ELR (cell line): ENCODE measurements around the gene MRPL24.

ENCODE experiments used
- DNase-seq: peaks from one replicate; pipeline ENCODE4 v3.0.0-alpha.2; 2015; ENCODE audit warnings: low read depth

MRPL24 gene

GRCh38 chr1:156692441-156692924, 48.4 kb downstream of the MRPL24 start:
- no peak for DNase-seq

DNA sequence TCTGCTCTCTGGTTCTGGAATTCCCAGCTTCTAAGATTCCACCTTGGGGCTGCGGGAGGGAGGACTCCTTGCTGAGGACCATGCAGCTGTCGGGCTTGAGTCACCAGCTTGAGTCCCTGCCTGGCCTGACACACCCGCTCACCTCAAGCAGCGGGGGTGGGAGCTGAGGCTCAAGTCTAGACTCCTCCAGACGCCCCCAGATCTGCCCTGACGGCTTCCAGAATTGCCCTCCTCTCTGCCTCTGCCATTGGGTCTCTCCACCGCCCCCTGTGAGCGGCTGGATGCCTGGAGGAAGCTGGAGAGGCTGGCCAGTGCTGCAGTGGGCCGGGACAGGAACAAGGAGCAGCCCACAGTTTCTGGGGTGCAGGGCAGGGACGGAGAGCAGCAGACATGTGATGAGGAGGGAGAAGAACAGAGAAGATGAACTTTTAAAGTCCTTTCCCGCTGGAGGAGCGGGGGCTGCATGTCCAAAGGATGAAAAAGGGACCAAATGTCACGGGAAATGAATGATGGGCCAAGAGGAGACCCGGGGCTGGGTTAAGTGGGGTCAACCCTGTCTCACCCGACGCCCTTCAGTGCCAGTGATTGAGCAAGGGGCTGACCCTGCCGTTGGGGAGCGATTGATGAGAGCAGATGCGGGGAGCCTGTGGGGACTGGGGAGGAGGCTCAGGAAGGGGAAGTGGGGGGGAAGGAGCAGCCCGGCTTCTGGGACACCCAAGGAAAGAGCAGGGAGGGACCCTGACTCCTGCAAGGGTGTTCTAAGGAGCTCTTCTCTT, 49.0 kb downstream of the MRPL24 start:
- DNase-seq = peak; percentile 68

GRCh38 chr1:156691191-156691590, 49.7 kb downstream of the MRPL24 start:
- no peak for DNase-seq

DNA sequence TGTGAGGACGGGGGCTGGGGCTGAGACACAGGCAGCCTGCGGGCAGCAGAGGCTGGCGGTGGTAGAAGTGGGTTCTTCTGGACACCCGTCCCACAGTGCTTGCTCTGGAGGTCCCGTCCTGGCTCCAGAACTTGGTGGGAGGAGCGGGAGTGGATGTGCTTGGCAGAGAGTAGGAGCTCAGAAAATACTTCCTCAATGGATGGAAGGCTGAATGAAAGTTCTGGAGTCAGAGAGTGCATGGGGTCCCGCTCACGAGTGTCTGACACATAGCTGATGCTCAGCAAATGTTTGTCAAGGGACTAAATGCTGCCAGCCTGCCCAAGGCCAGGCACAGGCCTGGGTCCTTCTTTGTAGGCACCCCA, 50.2 kb downstream of the MRPL24 start:
- no peak for DNase-seq

- no peak for DNase-seq
These were observed 50.8 kb downstream of the MRPL24 start for GRCh38 chr1:156689953-156690674.

GRCh38 chr1:156689035-156689952, 51.6 kb downstream of the MRPL24 start:
- DNase-seq = peak; percentile 90
